HG02943 (cell line): ENCODE measurements around the gene TRAF2.
"Not testable (repeated sequence)": the region's sequence is repeated elsewhere in the genome, so short reads cannot be mapped to it uniquely, and the experiment has no call there.

Experiments
- ATAC-seq: cut with Tn5 transposase; IDR thresholded peaks from one replicate; pipeline ENCODE4 v1.9.1; 2021; ENCODE audit warnings: mild to moderate bottlenecking, low read depth, moderate library complexity; ENCODE audit not compliant: unreplicated experiment

The TRAF2 gene, protein sequence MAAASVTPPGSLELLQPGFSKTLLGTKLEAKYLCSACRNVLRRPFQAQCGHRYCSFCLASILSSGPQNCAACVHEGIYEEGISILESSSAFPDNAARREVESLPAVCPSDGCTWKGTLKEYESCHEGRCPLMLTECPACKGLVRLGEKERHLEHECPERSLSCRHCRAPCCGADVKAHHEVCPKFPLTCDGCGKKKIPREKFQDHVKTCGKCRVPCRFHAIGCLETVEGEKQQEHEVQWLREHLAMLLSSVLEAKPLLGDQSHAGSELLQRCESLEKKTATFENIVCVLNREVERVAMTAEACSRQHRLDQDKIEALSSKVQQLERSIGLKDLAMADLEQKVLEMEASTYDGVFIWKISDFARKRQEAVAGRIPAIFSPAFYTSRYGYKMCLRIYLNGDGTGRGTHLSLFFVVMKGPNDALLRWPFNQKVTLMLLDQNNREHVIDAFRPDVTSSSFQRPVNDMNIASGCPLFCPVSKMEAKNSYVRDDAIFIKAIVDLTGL

DNA sequence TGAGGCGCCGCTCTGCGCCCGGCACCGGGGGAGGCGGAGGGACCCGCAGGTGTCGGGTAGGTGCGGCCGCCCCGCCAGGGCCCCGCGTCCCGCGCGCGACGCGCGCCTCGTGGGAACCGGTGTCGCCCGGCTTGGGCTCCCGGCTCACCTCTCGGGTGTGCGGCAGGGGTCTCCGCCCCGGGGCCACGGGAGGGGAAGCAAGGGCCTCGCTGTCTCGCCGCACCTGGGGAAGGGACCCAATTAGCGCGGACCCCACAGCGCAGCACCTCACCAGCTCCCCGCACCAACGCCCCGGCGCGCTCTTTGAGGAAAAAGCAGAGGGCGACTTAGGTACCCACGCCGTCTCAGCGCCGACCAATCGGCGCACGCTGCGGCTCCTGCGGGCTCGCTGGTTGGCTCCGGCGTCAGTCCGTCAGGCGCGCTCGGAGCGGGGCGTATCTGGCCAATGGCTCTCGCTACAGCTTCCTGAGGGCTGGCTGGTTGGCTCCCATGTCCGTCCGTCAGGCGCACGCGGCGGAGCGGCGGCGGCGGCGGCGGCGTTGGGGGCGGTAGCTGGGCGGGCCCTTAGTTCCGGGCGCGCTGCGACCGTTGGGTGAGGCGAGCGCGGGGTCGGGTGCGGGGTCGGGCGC is at the start of gene TRAF2:
TSS of gene TRAF2 (plus strand) at position 567 of the 629 bp plus-strand sequence. CDS start 12,225 bp downstream, outside the sequence.
- ATAC-seq = peak; percentile 80

DNA sequence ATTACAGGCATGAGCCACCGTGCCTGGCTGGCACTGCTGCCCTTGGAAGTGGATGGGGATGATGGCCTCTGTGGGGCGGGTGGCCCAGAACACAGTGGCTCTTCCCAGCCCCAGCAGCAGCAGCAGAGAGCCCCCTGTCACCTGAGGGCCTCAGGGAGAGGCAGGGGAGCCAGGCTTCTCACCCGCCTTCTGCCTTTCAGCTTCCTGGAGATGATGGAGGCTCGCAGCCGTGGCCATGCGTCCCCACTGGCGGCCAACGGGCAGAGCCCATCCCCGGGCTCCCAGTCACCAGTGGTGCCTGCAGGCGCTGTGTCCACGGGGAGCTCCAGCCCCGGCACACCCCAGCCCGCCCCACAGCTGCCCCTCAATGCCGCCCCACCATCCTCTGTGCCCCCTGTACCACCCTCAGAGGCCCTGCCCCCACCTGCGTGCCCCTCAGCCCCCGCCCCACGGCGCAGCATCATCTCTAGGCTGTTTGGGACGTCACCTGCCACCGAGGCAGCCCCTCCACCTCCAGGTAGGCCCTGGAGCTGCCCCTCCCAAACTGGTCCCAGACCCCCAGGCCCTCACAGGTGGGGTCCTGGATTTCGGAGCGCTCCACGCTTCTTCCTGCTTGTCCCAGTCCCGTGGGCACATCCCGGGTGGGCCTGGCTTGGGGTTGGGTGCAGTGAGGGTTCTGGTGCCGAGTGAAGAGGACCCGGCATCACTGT is 49.0 kb upstream of the TRAF2 start:
- no peak for ATAC-seq

DNA sequence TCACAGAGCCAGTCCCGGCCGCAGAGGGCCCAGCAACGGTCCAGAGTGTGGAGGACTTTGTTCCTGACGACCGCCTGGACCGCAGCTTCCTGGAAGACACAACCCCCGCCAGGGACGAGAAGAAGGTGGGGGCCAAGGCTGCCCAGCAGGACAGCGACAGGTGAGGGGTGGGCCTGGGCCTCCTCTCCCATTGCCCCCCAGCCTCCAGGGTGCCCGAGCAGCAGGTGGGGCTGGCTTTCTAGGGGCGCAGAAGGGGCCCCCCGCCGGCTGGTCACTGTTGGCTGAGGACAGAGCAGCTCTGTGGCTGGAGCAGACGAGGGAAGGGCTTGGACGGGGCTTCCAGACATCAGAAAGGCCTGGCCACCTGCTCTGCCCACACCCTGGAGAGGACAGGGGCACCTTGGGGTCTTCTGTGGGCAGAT is 48.4 kb upstream of the TRAF2 start:
- ATAC-seq = not testable (repeated sequence)

DNA sequence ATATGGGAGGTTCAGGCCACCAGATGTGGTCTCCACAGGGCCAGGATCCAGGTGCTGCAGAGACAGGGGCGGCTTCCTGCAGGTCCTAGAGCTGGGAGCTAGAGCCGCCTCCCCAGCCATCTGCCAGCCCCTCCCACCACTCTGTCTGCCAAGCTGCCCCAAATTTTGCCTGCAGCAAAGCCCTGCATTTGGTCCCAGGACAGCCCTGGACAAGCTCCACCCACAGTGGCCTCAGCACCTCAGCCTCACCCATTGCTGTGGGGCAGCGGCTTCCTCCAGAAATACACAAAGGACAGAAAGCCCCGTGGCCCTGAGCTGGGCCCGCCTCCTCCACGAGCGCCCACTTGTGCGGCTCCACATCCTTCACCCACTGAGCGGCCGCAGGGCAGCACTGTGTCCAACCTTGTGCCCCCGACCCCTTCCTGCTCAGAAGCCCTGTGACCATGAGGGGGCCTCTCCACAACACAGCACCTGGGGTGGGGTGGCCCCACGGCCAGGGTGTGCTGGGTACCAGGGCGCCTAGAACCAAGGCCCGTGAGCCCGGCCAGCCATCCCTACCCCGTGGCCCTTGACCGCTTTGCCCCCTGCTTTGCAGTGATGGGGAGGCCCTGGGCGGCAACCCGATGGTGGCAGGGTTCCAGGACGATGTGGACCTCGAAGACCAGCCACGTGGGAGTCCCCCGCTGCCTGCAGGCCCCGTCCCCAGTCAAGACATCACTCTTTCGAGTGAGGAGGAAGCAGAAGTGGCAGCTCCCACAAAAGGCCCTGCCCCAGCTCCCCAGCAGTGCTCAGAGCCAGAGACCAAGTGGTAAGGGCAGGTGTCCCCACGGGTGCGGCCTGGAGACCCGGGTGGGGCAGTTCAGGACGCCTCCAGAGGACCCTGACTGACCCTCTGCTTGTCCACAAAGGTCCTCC is 47.7 kb upstream of the TRAF2 start:
- no peak for ATAC-seq

DNA sequence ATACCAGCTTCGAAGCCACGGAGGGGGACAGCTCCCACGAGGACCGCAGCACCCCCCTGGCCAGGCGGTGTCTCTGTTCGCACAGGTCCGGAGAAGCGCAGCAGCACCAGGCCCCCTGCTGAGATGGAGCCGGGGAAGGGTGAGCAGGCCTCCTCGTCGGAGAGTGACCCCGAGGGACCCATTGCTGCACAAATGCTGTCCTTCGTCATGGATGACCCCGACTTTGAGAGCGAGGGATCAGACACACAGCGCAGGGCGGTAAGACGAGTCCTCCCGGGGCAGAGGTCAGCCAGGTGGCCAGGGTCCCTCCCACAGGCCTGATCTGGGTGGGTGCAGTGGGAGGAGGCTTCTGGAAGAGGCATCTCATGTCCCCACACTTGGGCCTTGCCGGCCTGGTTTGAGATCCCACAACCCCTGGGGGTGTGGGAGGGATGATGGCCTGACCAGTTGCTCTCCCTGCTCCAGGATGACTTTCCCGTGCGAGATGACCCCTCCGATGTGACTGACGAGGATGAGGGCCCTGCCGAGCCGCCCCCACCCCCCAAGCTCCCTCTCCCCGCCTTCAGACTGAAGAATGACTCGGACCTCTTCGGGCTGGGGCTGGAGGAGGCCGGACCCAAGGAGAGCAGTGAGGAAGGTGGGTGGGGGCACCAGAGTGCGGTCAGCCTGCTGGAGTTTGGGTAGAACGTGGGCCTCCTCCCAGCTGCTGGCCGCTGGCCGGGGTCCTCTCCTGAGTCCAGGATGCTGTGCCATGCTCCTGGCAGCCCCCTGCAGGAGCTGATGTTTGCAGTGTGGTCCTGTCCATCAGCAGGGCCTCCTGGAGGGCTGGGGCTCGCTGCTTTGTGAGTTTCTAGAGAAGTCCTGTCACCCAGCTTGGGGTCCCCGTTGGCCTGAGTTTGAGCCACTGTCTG is 46.8 kb upstream of the TRAF2 start:
- no peak for ATAC-seq

DNA sequence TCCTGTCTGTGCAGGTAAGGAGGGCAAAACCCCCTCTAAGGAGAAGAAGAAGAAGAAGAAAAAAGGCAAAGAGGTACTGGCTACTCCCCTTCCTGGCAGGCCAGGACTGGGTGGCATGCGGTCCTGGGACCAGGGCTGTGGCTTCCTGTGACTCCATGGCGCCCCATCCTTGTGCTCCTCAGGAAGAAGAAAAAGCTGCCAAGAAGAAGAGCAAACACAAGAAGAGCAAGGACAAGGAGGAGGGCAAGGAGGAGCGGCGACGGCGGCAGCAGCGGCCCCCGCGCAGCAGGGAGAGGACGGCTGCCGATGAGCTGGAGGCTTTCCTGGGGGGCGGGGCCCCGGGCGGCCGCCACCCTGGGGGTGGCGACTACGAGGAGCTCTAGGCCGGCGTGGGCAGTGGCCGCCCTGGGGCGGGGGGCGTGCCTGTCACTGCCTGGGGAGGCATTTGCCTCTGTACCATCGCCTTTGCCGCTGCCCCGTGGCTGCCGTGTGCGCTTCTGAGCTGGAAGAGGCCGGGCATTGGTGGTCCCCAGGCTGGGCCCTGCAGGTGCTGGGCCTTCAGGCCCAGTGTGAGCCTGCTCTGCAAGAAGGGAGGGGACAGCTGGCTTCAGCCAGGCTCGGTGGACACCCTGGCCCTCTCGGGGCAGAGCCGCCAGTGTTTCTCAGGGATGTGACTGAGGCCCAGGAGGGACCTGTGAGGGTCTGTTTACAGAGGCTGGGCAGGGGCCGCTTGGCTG is 46.0 kb upstream of the TRAF2 start:
- ATAC-seq = no peak

DNA sequence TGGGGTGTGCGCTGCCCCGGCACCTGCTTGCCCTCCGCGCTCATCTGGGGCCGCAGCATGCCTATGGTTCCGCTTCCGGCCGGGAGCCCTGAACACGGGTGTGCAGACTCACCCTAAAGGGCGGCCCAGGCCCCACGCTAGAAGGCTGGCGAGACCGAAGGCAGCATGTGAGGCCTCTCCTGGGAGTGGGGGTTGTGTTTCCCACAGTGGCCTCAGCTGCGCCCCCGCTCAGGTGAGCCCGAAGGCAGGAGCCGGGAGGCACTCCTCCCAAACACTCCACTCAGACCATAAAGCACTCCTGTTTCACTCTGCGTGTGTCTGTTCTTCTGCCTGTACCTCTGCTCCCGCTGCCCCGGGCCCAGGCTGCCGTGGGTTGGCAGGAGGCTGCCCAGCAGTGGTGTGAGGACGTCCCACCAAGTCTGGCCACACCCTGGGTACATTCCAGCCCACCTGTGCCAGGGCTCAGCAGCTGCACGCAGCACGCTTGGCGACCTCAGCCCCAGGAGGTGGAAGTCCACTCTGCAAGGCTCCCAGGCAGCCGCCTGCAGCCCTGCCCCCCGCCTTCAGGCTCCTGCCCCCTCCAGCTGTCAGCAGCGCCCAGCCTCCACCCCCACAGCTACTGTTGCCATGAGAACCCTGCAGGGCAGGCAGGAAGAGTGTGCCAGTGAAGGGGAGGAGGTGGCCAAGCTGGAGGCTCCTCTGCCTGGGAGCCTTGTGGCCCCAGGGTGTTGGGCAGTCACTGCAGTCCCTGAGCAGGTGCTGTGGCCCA is 45.3 kb upstream of the TRAF2 start:
- ATAC-seq = no peak

DNA sequence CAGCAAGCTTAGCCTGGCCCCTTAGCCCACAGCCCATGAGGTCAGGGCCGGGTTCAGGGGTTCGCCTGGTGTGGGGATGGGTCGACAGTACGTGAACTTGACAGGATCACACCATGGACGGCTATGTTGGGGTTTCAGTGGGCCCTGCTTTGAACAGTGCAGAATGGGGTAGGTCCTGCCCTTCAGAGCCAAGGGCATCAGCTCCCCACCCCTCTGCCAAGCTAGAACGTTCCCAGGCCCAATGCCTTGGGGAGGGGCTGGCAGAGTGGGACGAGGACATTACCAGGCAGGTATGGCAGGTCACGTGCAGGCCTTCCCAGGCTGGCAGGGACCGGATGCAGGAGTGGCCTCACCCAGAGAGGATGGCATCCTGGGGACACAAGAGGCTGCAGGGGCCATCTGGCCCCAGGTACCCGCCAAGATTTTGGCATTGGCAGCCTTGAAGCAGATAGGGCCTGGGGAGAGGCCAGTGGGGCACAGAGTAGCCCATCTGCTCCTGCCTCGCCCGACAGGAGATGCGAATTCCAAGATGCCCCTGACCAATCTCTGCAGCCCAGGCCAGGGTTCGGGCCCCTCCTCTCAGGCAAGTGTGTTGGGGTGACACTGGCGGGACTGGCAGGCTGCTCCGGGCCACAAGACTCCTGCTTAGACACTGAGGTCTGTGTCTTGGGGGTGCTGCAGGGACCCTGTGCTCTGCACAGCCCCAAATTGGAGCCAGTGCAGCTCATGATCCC is 44.5 kb upstream of the TRAF2 start:
- not testable (repeated sequence) for ATAC-seq

DNA sequence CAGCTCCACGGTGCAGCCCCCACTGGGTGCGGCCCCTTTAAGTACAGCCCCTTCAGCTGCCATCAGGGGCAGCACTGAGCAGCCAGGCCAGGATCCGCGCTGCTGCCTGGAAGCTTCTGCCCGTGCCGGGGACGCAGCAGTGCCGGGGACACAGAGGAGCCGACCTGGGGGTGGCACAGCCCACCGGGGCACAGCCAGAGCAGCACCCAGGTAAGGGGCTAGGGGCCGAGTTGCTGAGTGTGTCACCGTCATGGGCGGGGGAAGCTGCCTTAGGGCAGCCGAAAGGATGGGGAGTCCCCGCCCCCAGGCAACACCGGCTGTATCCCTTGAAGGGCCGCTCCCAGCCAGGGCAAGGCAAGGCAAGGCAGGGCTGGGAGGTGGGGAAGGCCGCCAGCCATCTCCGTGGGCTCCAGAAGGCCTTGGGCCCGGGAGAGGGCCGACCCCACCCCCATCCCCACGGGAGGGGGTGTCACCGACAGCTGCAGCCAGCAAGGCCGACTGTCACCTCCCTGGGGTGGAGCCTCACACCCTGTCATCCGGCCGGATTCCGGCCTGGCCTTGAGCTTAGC is 43.9 kb upstream of the TRAF2 start, which contains the start of gene AJM1:
TSS of gene AJM1 (plus strand) at position 99 of the 569 bp plus-strand sequence. CDS start 1,937 bp downstream, outside the sequence.
- peak; percentile 45 for ATAC-seq

DNA sequence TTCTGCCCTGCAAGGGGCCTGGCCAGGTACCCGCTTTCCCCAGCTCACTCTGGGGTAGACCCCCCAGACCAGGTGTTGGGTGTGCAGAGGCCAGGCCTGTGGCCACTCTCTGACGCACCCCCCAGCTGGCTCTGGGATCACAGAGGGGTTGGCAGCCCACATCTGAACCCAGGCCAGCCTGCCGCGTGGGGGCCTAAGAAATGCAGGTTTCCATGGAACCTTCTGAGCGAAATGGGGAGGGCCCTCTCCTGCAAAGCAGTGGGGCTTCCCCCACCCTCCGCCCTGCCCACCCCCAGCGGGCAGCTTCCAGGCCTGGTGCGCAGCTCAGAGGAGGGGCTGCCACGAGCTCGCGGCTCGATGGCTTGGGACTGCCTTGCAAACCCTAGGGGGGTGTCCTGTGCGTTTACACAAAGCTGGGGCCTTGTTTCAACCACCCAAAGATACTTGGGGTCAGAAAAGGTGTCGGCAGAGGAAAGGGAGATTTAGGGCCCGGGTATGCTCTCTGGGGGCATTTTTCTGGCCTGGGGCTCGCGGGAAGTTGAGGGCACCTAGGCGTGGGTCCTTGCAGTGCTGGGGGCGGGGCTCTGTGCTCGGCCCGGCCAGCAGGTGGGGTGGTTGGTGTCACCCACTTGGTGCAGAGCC is 43.0 kb upstream of the TRAF2 start:
- ATAC-seq = not testable (repeated sequence)

DNA sequence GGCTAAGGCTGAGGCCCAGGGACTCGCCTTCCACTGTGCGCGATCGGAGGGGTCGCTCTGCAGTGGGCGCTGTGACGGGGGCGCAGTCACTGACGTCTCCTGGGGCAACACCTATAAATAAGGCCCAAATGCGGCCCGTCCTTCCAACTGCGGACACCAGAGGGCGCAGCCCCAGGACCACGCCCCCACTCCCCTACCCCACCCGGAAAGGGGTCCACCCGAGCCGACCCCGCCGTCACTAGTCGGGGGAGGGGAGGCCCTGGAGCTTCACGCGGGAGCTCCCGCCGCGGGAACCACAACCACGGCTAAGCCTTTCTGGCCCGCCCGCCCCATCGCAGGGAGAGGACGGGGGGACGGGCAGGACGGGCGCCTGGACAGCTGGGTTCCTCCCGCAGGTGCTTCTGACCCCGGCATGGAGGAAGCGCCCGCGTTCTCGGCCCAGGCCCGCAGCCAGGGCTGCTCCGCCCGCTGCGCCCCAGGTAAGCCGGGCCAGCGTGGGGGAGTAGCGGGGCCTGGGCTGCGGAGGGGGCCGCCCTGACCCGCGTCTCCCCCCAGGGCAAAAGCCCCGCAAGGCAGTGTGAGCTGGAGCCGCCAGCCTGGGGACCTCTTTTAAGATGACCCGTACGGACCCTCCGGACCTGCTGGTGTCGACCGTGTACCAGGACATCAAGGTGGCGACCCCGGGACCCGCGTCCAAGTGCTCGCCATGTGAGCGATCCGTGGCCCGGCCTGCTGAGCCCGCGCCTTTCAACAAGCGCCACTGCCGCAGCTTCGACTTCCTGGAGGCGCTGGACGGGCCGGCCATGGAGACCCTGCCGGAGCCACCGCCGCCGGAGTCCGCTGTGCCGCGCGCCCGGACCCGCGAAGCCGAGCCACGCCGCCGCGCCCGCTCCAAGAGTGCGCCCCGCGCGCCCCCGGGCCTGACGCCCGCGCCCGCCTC is 42.2 kb upstream of the TRAF2 start:
- not testable (repeated sequence) for ATAC-seq

DNA sequence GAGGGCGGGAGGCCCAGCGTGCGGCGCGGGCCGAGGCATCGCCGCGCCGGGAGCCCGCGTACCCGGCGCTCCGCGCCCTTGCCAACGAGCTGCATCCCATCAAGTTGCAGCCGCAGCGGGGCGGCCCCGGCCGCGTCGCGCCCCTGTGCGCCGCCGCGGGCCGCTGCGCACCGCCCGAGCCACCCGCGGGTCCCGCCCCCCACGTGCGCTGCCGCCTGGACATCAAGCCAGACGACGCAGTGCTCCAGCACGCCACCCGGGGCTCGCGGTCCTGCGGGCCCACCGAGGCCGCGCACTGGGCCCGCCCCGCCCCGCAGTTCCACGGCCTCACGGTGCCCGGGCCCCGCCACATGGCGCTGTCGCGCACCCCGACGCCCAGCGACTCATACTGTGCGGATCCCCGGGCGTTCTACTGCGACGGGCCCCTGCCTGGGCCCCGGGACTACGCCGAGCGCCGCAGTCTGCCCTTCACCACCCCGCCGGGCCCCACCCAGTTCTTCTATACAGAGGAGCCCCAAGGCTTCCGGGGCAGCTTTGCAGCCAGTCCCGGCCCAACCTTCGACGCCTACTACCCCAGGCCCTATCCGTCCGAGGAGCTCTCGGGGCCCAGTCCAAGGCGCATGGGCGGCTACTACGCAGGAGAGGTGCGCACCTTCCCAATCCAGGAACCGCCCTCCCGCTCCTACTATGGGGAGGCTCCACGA is 41.4 kb upstream of the TRAF2 start:
- no peak for ATAC-seq

DNA sequence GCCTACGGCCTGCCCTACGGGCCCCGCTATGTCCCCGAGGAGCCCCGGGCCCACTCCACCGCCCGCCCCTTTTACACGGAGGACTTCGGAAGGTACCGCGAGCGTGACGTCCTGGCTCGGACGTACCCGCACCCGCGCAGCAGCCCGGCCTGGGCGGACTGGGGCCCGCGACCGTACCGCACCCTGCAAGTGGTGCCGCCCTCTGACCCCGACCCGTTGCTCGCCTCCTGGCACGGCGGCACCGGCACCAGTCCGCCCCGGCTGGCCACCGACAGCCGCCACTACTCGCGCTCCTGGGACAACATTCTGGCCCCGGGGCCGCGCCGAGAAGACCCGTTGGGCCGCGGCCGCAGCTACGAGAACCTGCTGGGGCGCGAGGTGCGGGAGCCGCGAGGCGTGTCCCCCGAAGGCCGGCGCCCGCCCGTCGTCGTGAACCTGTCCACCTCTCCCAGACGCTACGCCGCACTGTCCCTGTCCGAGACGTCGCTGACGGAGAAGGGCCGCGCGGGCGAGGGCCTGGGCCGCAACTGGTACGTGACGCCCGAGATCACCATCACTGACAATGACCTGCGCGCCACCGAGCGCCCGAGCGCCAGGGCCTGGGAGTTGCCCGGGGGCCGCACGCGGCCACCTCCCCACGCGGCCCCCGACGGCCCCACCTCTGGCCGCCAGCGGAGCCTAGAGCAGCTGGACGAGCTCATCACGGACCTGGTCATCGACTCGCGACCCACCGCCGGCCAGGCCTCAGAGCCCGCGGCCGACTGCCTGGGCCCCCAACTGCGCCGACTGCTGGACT is 40.7 kb upstream of the TRAF2 start:
- ATAC-seq = no peak
